ENCODE measurements around the gene PDYN.
"Not testable (repeated sequence)": the region's sequence is repeated elsewhere in the genome, so short reads cannot be mapped to it uniquely, and the experiment has no call there.

PDYN gene

GRCh38 chr20:1993986-1994385, at the start of gene PDYN:
PDYN (minus strand) TSS chr20:1994058; CDS start chr20:1983084, 10,974 bp downstream.
- CTCF ChIA-PET, result interaction anchor here (1.0 to 1.4 kb wide), 2 partner anchors 11 to 29 kb away, joined by 3 to 5 read pairs; no protein-coding TSS in a partner anchor
- no peak for DNase-seq (ENCODE audit: extremely low spot score)
- POLR2A ChIA-PET, result no interaction called here
- no peak for TF ChIP-seq CTCF (IDR thresholded peaks at IDR 0.05; ENCODE audit: control extremely low read depth, extremely low read depth, low read depth, missing control alignments)

- DNase-seq (ENCODE audit: extremely low spot score), result no peak
- no peak for TF ChIP-seq CTCF (IDR thresholded peaks at IDR 0.05; ENCODE audit: control extremely low read depth, extremely low read depth, low read depth, missing control alignments)
- ChIA-PET POLR2A (no interaction called here), CTCF (no interaction called here)
These were observed 48.5 kb upstream of the PDYN start for GRCh38 chr20:2042400-2042799.

GRCh38 chr20:2038161-2038560, 44.3 kb upstream of the PDYN start:
- no peak for TF ChIP-seq CTCF (IDR thresholded peaks at IDR 0.05; ENCODE audit: control extremely low read depth, extremely low read depth, low read depth, missing control alignments)
- no peak for DNase-seq (ENCODE audit: extremely low spot score)
- ChIA-PET CTCF (interaction anchor here (1.2 to 1.3 kb wide), 2 partner anchors 11 to 30 kb away, joined by 5 read pairs; no protein-coding TSS in a partner anchor), POLR2A (no interaction called here)

GRCh38 chr20:2037296-2037914, 43.5 kb upstream of the PDYN start:
- TF ChIP-seq CTCF (IDR thresholded peaks at IDR 0.05; ENCODE audit: control extremely low read depth, extremely low read depth, low read depth, missing control alignments), result no peak
- CTCF ChIA-PET, result interaction anchor here (1.1 to 1.3 kb wide), 3 partner anchors 11 to 30 kb away, joined by 3 to 5 read pairs (median 5); no protein-coding TSS in a partner anchor
- POLR2A ChIA-PET, result no interaction called here
- DNase-seq (ENCODE audit: extremely low spot score), result no peak

- DNase-seq (ENCODE audit: extremely low spot score); POLR2A ChIA-PET; CTCF ChIA-PET: not testable (repeated sequence)
These were observed 42.5 kb upstream of the PDYN start for GRCh38 chr20:2036357-2036756.

- DNase-seq (ENCODE audit: extremely low spot score), result no peak
- POLR2A ChIA-PET, result no interaction called here
- no peak for TF ChIP-seq CTCF (IDR thresholded peaks at IDR 0.05; ENCODE audit: control extremely low read depth, extremely low read depth, low read depth, missing control alignments)
- CTCF ChIA-PET, result interaction anchor here (0.8 to 2.0 kb wide), 3 partner anchors 15 to 26 kb away, joined by 3 to 8 read pairs (median 3); no protein-coding TSS in a partner anchor
These were observed 38.3 kb upstream of the PDYN start for GRCh38 chr20:2032168-2032567.

- ChIA-PET POLR2A (no interaction called here), CTCF (interaction anchor here (1.2 to 1.4 kb wide), 3 partner anchors 11 to 20 kb away, joined by 3 to 6 read pairs (median 3); no protein-coding TSS in a partner anchor)
- TF ChIP-seq CTCF (IDR thresholded peaks at IDR 0.05; ENCODE audit: control extremely low read depth, extremely low read depth, low read depth, missing control alignments), result no peak
- no peak for DNase-seq (ENCODE audit: extremely low spot score)
These were observed 32.7 kb upstream of the PDYN start for GRCh38 chr20:2026514-2026913.
